ENCODE results near the gene GALNT7. TPM values are rescaled to one million over a fixed set of nuclear protein-coding genes. Genes with fewer than 3 reads are reported as not detected.

GALNT7 gene
- total and polyA plus RNA-seq, 2 of the 13 experiments (the other 11 are each of a cell fraction or from before 2014, with no cell fraction given), result 0.08 to 0.13 TPM

DNA sequence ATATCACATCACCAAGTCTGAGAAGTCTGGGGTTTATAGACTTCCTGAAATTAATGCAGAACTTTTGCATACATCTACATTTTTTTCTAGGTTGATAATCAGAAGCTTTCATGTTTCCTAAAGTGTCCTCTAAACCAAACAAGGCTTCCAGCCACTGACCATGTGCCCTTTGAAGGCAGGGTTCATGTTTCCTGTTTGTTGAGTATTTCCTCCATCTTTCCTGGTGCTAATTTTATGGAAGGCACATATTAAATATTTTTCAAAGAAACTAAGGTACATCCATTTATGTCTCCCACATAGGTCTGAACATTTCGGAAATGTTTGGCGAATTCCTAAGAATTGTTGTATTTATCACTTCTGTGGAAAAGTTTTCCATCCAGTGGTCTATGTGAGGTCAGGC, 5.6 kb downstream of the GALNT7 start:
- CTCF ChIA-PET (ENCODE audit: low intra/inter-chr PET ratio, low total read pairs), result no interaction called here
- TF ChIP-seq, protein P1, sequence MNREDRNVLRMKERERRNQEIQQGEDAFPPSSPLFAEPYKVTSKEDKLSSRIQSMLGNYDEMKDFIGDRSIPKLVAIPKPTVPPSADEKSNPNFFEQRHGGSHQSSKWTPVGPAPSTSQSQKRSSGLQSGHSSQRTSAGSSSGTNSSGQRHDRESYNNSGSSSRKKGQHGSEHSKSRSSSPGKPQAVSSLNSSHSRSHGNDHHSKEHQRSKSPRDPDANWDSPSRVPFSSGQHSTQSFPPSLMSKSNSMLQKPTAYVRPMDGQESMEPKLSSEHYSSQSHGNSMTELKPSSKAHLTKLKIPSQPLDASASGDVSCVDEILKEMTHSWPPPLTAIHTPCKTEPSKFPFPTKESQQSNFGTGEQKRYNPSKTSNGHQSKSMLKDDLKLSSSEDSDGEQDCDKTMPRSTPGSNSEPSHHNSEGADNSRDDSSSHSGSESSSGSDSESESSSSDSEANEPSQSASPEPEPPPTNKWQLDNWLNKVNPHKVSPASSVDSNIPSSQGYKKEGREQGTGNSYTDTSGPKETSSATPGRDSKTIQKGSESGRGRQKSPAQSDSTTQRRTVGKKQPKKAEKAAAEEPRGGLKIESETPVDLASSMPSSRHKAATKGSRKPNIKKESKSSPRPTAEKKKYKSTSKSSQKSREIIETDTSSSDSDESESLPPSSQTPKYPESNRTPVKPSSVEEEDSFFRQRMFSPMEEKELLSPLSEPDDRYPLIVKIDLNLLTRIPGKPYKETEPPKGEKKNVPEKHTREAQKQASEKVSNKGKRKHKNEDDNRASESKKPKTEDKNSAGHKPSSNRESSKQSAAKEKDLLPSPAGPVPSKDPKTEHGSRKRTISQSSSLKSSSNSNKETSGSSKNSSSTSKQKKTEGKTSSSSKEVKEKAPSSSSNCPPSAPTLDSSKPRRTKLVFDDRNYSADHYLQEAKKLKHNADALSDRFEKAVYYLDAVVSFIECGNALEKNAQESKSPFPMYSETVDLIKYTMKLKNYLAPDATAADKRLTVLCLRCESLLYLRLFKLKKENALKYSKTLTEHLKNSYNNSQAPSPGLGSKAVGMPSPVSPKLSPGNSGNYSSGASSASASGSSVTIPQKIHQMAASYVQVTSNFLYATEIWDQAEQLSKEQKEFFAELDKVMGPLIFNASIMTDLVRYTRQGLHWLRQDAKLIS (CRISPR knock-in tag; IDR thresholded peaks at IDR 0.05), result no peak
- TF ChIP-seq JUN (CRISPR knock-in tag; IDR thresholded peaks at IDR 0.05) (no peak), NAIF1 (CRISPR knock-in tag; IDR thresholded peaks at IDR 0.05; ENCODE audit: borderline replicate concordance) (no peak), ZNF878 (CRISPR knock-in tag; IDR thresholded peaks at IDR 0.05) (no peak), HMGXB3 (CRISPR knock-in tag; IDR thresholded peaks at IDR 0.05; ENCODE audit: borderline replicate concordance) (no peak), FOXM1 (CRISPR knock-in tag; IDR thresholded peaks at IDR 0.05) (no peak), ZBTB3 (CRISPR knock-in tag; IDR thresholded peaks at IDR 0.05; ENCODE audit: borderline replicate concordance, low read depth) (no peak), YEATS2 (CRISPR knock-in tag; IDR thresholded peaks at IDR 0.05; ENCODE audit: borderline replicate concordance) (no peak), GTF2F1 (IDR thresholded peaks at IDR 0.05; ENCODE audit: low read length) (no peak), GABPB1 (CRISPR knock-in tag; IDR thresholded peaks at IDR 0.05) (no peak), ZNF564 (CRISPR knock-in tag; IDR thresholded peaks at IDR 0.05) (no peak)
- TF ChIP-seq, protein P2, sequence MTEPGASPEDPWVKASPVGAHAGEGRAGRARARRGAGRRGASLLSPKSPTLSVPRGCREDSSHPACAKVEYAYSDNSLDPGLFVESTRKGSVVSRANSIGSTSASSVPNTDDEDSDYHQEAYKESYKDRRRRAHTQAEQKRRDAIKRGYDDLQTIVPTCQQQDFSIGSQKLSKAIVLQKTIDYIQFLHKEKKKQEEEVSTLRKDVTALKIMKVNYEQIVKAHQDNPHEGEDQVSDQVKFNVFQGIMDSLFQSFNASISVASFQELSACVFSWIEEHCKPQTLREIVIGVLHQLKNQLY (CRISPR knock-in tag; IDR thresholded peaks at IDR 0.05), result no peak
- TF ChIP-seq, protein P3, sequence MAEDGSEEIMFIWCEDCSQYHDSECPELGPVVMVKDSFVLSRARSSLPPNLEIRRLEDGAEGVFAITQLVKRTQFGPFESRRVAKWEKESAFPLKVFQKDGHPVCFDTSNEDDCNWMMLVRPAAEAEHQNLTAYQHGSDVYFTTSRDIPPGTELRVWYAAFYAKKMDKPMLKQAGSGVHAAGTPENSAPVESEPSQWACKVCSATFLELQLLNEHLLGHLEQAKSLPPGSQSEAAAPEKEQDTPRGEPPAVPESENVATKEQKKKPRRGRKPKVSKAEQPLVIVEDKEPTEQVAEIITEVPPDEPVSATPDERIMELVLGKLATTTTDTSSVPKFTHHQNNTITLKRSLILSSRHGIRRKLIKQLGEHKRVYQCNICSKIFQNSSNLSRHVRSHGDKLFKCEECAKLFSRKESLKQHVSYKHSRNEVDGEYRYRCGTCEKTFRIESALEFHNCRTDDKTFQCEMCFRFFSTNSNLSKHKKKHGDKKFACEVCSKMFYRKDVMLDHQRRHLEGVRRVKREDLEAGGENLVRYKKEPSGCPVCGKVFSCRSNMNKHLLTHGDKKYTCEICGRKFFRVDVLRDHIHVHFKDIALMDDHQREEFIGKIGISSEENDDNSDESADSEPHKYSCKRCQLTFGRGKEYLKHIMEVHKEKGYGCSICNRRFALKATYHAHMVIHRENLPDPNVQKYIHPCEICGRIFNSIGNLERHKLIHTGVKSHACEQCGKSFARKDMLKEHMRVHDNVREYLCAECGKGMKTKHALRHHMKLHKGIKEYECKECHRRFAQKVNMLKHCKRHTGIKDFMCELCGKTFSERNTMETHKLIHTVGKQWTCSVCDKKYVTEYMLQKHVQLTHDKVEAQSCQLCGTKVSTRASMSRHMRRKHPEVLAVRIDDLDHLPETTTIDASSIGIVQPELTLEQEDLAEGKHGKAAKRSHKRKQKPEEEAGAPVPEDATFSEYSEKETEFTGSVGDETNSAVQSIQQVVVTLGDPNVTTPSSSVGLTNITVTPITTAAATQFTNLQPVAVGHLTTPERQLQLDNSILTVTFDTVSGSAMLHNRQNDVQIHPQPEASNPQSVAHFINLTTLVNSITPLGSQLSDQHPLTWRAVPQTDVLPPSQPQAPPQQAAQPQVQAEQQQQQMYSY (CRISPR knock-in tag; IDR thresholded peaks at IDR 0.05), result no peak

More for the DNA sequence above, 5.6 kb downstream of the GALNT7 start:
- H3K9ac ChIP-seq (ENCODE audit: insufficient read depth, low read depth, low read length), result no peak overlapping the region
- H3K27me3 ChIP-seq (ENCODE audit: control insufficient read depth in 1 of 2, insufficient read depth in 2 of 2, low read length in 2 of 2), result peaks cover 1 to 30% of the 10 kb centered on the region in 2 experiments; a peak in 4 of 5 replicates
- DNase-seq (ENCODE audit: low spot score) (no peak), FAIRE-seq (no peak), ATAC-seq (no peak)
- 2% methylated on average over 2 of the region's 2 CpGs for WGBS (ENCODE audit: low lambda C conversion rate)
- no peak overlapping the region for H3K4me2 ChIP-seq (ENCODE audit: low read depth, low read length)
- H3K4me3 ChIP-seq (replicated peaks in 1 of 3; ENCODE audit: insufficient read depth in 1 of 3, low read depth in 2 of 3, low read length in 3 of 3), result no peak overlapping the region
- H3K4me1 ChIP-seq (ENCODE audit: insufficient read depth, low read length), result 0 out of 2 replicates have a peak, but pooled peaks cover 6% of the 10 kb centered on the region
- no peak overlapping the region for H3K27ac ChIP-seq (ENCODE audit: extremely low read length, insufficient read depth, low read length)
- no TSS peak for BruUV-seq (replicated peaks)
- H3K36me3 ChIP-seq (replicated peaks in 1 of 2; ENCODE audit: control insufficient read depth in 1 of 2, insufficient read depth in 2 of 2, low read length in 2 of 2), result no peaks in the 10 kb centered on the region
- intact Hi-C loops (cut with micrococcal nuclease; ENCODE audit: unreplicated experiment), result no loop called here
- no peak overlapping the region for H2AFZ ChIP-seq (ENCODE audit: low read length)
- POLR2A ChIA-PET, result no interaction called here
- H3K9me3 ChIP-seq (ENCODE audit: low read length), result no peaks in the 10 kb centered on the region
- in situ Hi-C loops (cut with HindIII; ENCODE audit: extremely low pct_ligation_motif_present, low pct_unique_long_range_greater_than_20kb), result no loop called here
- H4K20me1 ChIP-seq (ENCODE audit: insufficient read depth, low read length), result no peaks in the 10 kb centered on the region
- no peaks in the 10 kb centered on the region for H3K79me2 ChIP-seq (ENCODE audit: insufficient read depth, low read length)

Data from HepG2 (cell line).